Endothelial cell of umbilical vein (primary cell): ENCODE data around the gene PHKG2. TPM values are rescaled to one million over a fixed set of nuclear protein-coding genes. Genes with fewer than 3 reads are reported as not detected.

ENCODE experiments used
- BruUV-seq: library from RNA; stranded (reverse); fragments of 400-500 nt; replicated peaks from 2 replicates; lab custom pipeline; 2021; lab: Mats Ljungman, UMichigan
- CTCF ChIA-PET: fragments of 300-600, 350-600 bp; sonication (Branson Sonifier 250); formaldehyde crosslinking; loops from one replicate; lab custom pipeline; 2021; ENCODE audit warnings: antibody characterized with exemption, inconsistent platforms; lab: Charles Lee
- POLR2A ChIA-PET: fragments of 300-600, 350-600 bp; sonication (Branson Sonifier 250); formaldehyde crosslinking; loops from one replicate; lab custom pipeline; 2021; ENCODE audit warnings: antibody characterized with exemption, inconsistent platforms; lab: Charles Lee
- DNase-seq: peaks from one replicate; pipeline ENCODE4 v3.0.0-alpha.2; 2011; ENCODE audit warnings: low read depth, low spot score
- FAIRE-seq: peaks from 2 replicates; lab custom pipeline; 2011; peaks lifted over from hg19 to GRCh38; lab: Jason Lieb, UNC
- H2AFZ ChIP-seq: 2 replicates; pipeline ENCODE4 v1.6.0; 2012; ENCODE audit warnings: low read depth, low read length, control low read depth, inconsistent platforms
- H3K27ac ChIP-seq: 2 replicates; pipeline ENCODE4 v1.5.1; 2011; ENCODE audit warnings: low read depth, mild to moderate bottlenecking, control low read depth, low read length, moderate library complexity; ENCODE audit not compliant: insufficient read depth
- H3K27me3 ChIP-seq, 2 experiments: 2 replicates each; pipeline versions ENCODE4 v1.6.0 to v1.6.1; 2011; ENCODE audit warnings: low read length in 2 of 2, mixed read lengths in 1 of 2; ENCODE audit not compliant: control insufficient read depth in 2 of 2, insufficient read depth in 2 of 2
- H3K36me3 ChIP-seq, 2 experiments: 2 replicates in 1 of 2; 3 replicates in 1 of 2; pipeline ENCODE4 v1.5.1; 2011; ENCODE audit warnings: low read length in 2 of 2, mild to moderate bottlenecking in 1 of 2, moderate library complexity in 1 of 2; ENCODE audit not compliant: control insufficient read depth in 2 of 2, insufficient read depth in 2 of 2; ENCODE audit errors: extremely low read depth in 1 of 2
- H3K4me1 ChIP-seq: 3 replicates; pipeline ENCODE4 v1.5.1; 2011; ENCODE audit warnings: mild to moderate bottlenecking, low read length; ENCODE audit not compliant: control insufficient read depth, insufficient read depth; ENCODE audit errors: extremely low read depth
- H3K4me2 ChIP-seq: 2 replicates; pipeline ENCODE4 v1.6.1; 2011; ENCODE audit warnings: low read length, control low read depth, mixed read lengths; ENCODE audit not compliant: insufficient read depth
- H3K4me3 ChIP-seq, 3 experiments: fragments of 200-600 bp in 1 of 3; sonication (generic), shearing (Covaris generic) in 1 of 3; replicated peaks in 1 of 3; 2 replicates each; pipeline ENCODE4 v1.5.1; 2011 to 2016; ENCODE audit warnings: control low read depth in 3 of 3, low read length in 3 of 3, mild to moderate bottlenecking in 2 of 3, inconsistent platforms in 1 of 3, low read depth in 1 of 3, moderate library complexity in 1 of 3; ENCODE audit not compliant: insufficient read depth in 1 of 3
- H3K79me2 ChIP-seq: 2 replicates; pipeline ENCODE4 v1.6.0; 2012; ENCODE audit warnings: low read length, inconsistent platforms; ENCODE audit not compliant: control insufficient read depth, insufficient read depth
- H3K9ac ChIP-seq: replicated peaks from 2 replicates; pipeline ENCODE3; 2011; ENCODE audit warnings: low read length, control low read depth; ENCODE audit not compliant: insufficient read depth; ENCODE audit errors: extremely low read depth
- H3K9me1 ChIP-seq: replicated peaks from 3 replicates; pipeline ENCODE4 v1.6.0; 2011; ENCODE audit warnings: mild to moderate bottlenecking, low read length; ENCODE audit not compliant: control insufficient read depth, insufficient read depth; ENCODE audit errors: extremely low read depth
- H3K9me3 ChIP-seq: replicated peaks from 2 replicates; pipeline ENCODE4 v1.5.1; 2012; ENCODE audit warnings: low read length, inconsistent platforms; ENCODE audit not compliant: control insufficient read depth, insufficient read depth
- H4K20me1 ChIP-seq: replicated peaks from 2 replicates; pipeline ENCODE3; 2011; ENCODE audit warnings: mild to moderate bottlenecking, low read length; ENCODE audit not compliant: control insufficient read depth, insufficient read depth; ENCODE audit errors: extremely low read depth
- CTCF ChIP-seq, 2 donors: IDR thresholded peaks; 1 replicate in 1 of 2; 2 replicates in 1 of 2; pipeline ENCODE4 v1.5.1; 2011; ENCODE audit warnings: low read length in 2 of 2, mild to moderate bottlenecking in 2 of 2, moderate library complexity in 2 of 2, control low read depth in 1 of 2, inconsistent platforms in 1 of 2, low read depth in 1 of 2; ENCODE audit not compliant: insufficient read depth in 1 of 2; ENCODE audit errors: extremely low read depth in 1 of 2
- EZH2 ChIP-seq: IDR thresholded peaks from 2 replicates; pipeline ENCODE4 v1.6.1; 2012; ENCODE audit warnings: borderline replicate concordance, low read depth, mild to moderate bottlenecking, moderate library complexity, low read length, inconsistent platforms; ENCODE audit not compliant: severe bottlenecking
- MYC ChIP-seq: IDR thresholded peaks from one replicate; pipeline ENCODE4 v1.6.1; 2011; ENCODE audit warnings: mild to moderate bottlenecking, low read depth, low read length
- POLR2A ChIP-seq: IDR thresholded peaks from 2 replicates; pipeline ENCODE4 v1.6.1; 2012; ENCODE audit warnings: low read depth, mild to moderate bottlenecking, control low read depth, low read length
- POLR2AphosphoS5 ChIP-seq: IDR thresholded peaks from 2 replicates; pipeline ENCODE4 v1.6.1; 2012; ENCODE audit warnings: low read depth, mild to moderate bottlenecking, control low read depth, low read length, moderate library complexity; ENCODE audit not compliant: insufficient read depth
- dilution Hi-C: fragments of 300-500 bp; cut with MboI; formaldehyde crosslinking; loops from one replicate; pipeline ENCODE4 v1.15.0; 2019; ENCODE audit warnings: low sequenced_read_pairs; ENCODE audit not compliant: extremely low pct_ligation_motif_present
- intact Hi-C: fragments of 100-400 bp; cut with micrococcal nuclease; formaldehyde crosslinking; loops from one replicate; pipeline ENCODE4 v1.10.0; 2022
- polyA plus RNA-seq, 4 experiments: library from polyadenylated mRNA; depleted of rRNA in 3 of 4; stranded (reverse) in 3 of 4; unstranded in 1 of 4; fragments of >200 nt; gene quantifications; 2 replicates each; pipeline versions ENCODE4 v1.2.1 to v1.2.3, GENCODE V29; 2011 to 2012; ENCODE audit warnings: missing spikeins in 1 of 4
- total RNA-seq: library from RNA; stranded (reverse); gene quantifications from 2 replicates; pipeline ENCODE4 v1.2.3, GENCODE V29; 2021
- TF ChIP-seq, protein P1 (sequence below): IDR thresholded peaks from 2 replicates; pipeline ENCODE4 v1.6.1; 2011; ENCODE audit not compliant: insufficient read depth, insufficient read length

The PHKG2 gene
- total and polyA plus RNA-seq, 2 donors (not counting 3 experiments of a cell fraction or from before 2014, with no cell fraction given) = 33.0 to 48.8 TPM

DNA sequence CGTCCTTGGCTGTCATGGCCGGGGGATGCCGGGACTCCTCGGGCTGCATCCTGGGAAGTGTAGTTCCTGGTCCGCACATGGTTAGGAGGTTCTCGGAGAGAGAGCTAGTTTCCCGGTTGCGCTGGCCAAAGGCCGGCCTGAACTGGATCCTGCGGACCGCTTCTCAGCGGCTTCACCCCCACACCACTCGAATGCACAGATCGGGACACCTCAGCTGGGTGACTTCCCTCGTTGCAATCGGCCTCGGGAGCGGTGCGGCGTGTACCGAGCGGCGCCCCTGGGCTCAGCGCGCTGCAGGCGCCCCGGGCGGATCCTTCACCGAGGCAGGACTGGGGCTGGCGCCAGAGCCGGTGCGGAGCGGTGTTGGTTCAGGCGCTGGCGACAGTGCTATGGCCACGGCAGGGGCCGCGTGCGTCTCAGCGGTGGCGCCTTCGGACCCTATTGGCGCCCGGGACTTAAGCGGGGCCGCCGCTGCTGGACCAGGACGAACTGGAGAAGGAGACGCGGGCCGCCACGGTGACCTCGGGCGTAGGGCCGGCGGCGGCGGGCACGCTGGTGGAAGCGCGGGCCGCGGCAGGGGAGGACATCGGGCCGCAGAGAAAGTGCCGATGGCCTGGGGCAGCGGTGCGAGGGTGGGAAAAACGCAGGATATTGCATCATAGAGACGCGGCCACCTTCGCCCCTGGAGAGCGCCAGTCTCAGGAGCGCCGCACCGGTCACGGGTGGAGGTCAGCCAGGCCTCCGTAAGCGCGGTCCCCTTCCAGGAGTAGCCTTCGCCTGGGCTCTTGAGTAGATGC lies 27.4 kb downstream of the PHKG2 start:
- intact Hi-C loops = loop anchor here (1.0 kb wide), 3 partner anchors 11 to 39 kb away; partner anchors contain the start of genes CFAP119 and RNF40
- FAIRE-seq = peak; percentile 88
- DNase-seq = peak; percentile 77

More for the DNA sequence above, 27.4 kb downstream of the PHKG2 start:
- TSS peak; percentile 17 for BruUV-seq
- peak overlapping the region; percentile 26 for H3K27ac ChIP-seq
- peak overlapping the region; percentile 69 for H3K4me2 ChIP-seq
- H3K9me1 ChIP-seq = no peaks in the 10 kb centered on the region
- TF ChIP-seq CTCF (IDR thresholded peaks at IDR 0.05; ENCODE audit: extremely low read depth in 1 of 2, insufficient read depth in 1 of 2, low read depth in 1 of 2, low read length in 2 of 2) (no peak), POLR2A (peak; percentile 88), EZH2 (no peak), MYC (peak; percentile 82), POLR2AphosphoS5 (peak; percentile 63)
- TF ChIP-seq, protein P1, sequence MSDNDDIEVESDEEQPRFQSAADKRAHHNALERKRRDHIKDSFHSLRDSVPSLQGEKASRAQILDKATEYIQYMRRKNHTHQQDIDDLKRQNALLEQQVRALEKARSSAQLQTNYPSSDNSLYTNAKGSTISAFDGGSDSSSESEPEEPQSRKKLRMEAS = peak; percentile 59
- H3K79me2 ChIP-seq = no peaks in the 10 kb centered on the region
- POLR2A ChIA-PET = no interaction called here
- H3K36me3 ChIP-seq = peaks cover 4 to 27% of the 10 kb centered on the region in 2 experiments
- peak overlapping the region; percentile 26 for H2AFZ ChIP-seq
- CTCF ChIA-PET = interaction anchor here (1.0 to 1.1 kb wide), 3 partner anchors 35 to 166 kb away, joined by 3 to 6 read pairs (median 4); no protein-coding TSS in a partner anchor
- H4K20me1 ChIP-seq = no peaks in the 10 kb centered on the region
- H3K4me3 ChIP-seq = peak overlapping the region; percentile 20 to 62 (median 56)
- peak overlapping the region; percentile 64 for H3K9ac ChIP-seq
- H3K27me3 ChIP-seq = no peaks in the 10 kb centered on the region
- no peaks in the 10 kb centered on the region for H3K9me3 ChIP-seq
- peaks cover 8% of the 10 kb centered on the region for H3K4me1 ChIP-seq
- dilution Hi-C loops = no loop called here
